GM04504 (cell line): ENCODE results near the gene CEP350.

Source experiments
- DNase-seq: peaks from one replicate; pipeline ENCODE4 v3.0.0-alpha.2; 2012; ENCODE audit warnings: low read depth

Gene CEP350

DNA sequence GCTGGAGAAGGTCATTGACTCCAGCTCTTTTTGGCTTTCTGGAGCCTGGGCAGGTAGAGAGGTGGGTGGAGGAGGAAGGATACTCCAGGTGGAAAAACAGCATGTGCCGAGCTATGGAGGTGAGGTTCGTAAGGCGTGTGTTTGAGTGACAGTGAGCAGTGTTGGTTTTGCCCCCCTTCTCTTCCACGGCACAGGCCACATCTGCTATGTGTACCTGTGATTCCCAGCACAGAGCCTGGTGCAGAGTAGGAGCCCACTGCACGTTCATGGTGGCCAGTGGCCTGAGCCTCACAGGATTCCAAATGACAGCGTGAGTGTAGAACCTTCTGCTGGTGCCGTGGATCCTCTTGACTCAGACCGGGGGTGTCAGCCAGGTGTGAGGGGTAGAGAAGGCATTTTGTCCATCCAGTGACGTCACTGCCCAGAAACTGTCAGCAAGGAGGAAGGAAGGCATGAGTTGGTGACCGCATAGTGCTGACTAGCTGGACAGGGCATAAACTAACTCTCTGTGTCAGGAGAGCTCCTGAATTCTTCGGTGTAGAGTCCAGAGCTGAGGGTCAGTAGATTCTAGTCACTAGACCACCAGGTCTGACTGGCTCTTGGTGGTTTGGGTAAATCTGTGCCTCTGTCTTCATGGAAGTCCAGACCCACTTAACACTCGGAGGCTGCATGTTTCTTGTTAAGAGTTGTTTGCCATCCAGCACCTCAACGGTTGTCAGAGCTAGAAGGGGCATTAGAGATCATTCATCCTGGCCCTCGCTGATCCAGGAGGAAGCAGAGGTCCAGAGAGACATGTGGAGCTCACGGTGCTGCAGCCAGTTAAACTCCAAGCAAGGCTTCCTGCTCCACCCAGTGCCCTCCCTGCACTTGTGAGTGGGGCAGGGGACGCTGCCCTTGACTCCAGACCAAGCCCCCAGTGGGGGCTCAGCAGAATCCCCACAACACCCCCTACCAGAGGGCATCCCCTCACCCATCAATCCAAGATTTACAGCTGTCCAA lies 203.8 kb downstream of the CEP350 start:
- no peak for DNase-seq

DNA sequence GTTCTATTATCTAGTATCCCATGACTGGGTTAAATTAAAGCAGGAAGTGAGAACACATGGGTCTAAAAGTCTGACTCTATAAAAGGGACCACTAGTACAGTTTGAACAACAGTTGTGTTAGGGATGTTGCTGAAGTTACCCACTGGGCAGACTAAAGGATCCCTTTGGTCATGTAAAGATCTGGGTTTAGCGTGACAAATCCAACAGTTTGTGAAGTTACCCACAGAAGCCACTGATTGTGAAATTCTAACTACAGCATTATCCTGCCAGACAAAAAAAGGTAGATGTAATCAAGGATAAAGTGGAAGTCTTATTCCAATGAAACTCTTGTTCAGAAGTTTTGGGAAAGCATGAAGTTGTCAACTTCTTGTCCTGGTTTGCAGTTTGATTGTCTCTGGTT lies 205.7 kb downstream of the CEP350 start:
- DNase-seq = no peak

DNA sequence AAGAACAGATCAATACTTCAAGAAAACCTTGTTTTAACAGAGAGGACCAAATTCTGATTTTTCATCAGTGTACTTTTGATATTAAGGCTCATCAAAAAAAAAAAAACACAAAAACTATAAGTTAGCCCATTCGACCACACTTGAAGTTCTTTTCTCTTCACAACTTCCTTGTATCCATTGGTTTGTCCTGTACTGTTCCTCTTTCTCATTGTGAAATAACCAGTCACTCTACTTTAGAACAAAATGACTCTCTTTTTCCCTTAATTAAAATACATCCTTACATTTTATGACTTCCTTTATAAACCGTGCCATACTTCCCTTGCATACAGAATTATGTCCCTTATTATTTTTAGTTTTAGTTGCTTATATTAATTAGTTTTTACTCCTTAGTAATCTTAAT lies 208.4 kb downstream of the CEP350 start:
- DNase-seq = no peak
